ENCODE data around the gene TMEM51. TPM values are rescaled to one million over a fixed set of nuclear protein-coding genes. Genes with fewer than 3 reads are reported as not detected.

TMEM51 gene
- polyA plus RNA-seq, 1 donor (not counting 4 experiments of a cell fraction or from before 2014, with no cell fraction given): 12.9 TPM

GRCh38 chr1:15256584-15256983 is 103.0 kb downstream of the TMEM51 start:
- dilution Hi-C loops (cut with MboI; ENCODE audit: extremely low pct_ligation_motif_present, low sequenced_read_pairs): no loop called here
- Histone ChIP-seq H3K27ac (ENCODE audit: control insufficient read depth, insufficient read depth, low read length) (no peak overlapping the region), H3K4me1 (ENCODE audit: control insufficient read depth, extremely low read depth, insufficient read depth, low read length) (peaks cover 6% of the 10 kb centered on the region), H3K79me2 (ENCODE audit: control insufficient read depth, insufficient read depth, low read length) (no peaks in the 10 kb centered on the region), H3K36me3 (ENCODE audit: control insufficient read depth in 2 of 2, extremely low read depth in 1 of 2, insufficient read depth in 2 of 2, low read length in 2 of 2) (no peaks in the 10 kb centered on the region), H2AFZ (ENCODE audit: control insufficient read depth, low read length) (no peak overlapping the region), H3K9me3 (ENCODE audit: control insufficient read depth, low read depth, low read length) (no peaks in the 10 kb centered on the region), H3K9me1 (ENCODE audit: control insufficient read depth, extremely low read depth, insufficient read depth, low read length) (no peaks in the 10 kb centered on the region), H3K27me3 (ENCODE audit: control insufficient read depth, extremely low read depth, insufficient read depth, low read length) (no peaks in the 10 kb centered on the region), H3K4me3 (ENCODE audit: control insufficient read depth in 2 of 3, extremely low read depth in 1 of 3, insufficient read depth in 2 of 3, low read depth in 1 of 3, low read length in 3 of 3) (no peak overlapping the region), H4K20me1 (ENCODE audit: control insufficient read depth, extremely low read depth, insufficient read depth, low read length) (no peaks in the 10 kb centered on the region), H3K4me2 (ENCODE audit: control insufficient read depth, extremely low read depth, insufficient read depth, low read depth, low read length) (no peak overlapping the region), H3K9ac (ENCODE audit: control insufficient read depth, extremely low read depth, insufficient read depth, low read length) (no peak overlapping the region)
- DNase-seq (ENCODE audit: low read depth, low spot score) (no peak), FAIRE-seq (no peak)
- TF ChIP-seq CTCF (optimal IDR thresholded peaks at IDR 0.05 in 1 of 3, IDR thresholded peaks at IDR 0.05 in 1 of 3, conservative IDR thresholded peaks at IDR 0.05 in 1 of 3; ENCODE audit: extremely low read depth in 1 of 3, insufficient read depth in 2 of 3, low read length in 3 of 3) (no peak), EZH2 (IDR thresholded peaks at IDR 0.05; ENCODE audit: low read length) (no peak)

- TF ChIP-seq CTCF (optimal IDR thresholded peaks at IDR 0.05 in 1 of 3, IDR thresholded peaks at IDR 0.05 in 1 of 3, conservative IDR thresholded peaks at IDR 0.05 in 1 of 3; ENCODE audit: extremely low read depth in 1 of 3, insufficient read depth in 2 of 3, low read length in 3 of 3) (no peak), EZH2 (IDR thresholded peaks at IDR 0.05; ENCODE audit: low read length) (no peak)
- Histone ChIP-seq H3K9me3 (ENCODE audit: control insufficient read depth, low read depth, low read length) (no peaks in the 10 kb centered on the region), H3K4me3 (ENCODE audit: control insufficient read depth in 2 of 3, extremely low read depth in 1 of 3, insufficient read depth in 2 of 3, low read depth in 1 of 3, low read length in 3 of 3) (no peak overlapping the region), H3K79me2 (ENCODE audit: control insufficient read depth, insufficient read depth, low read length) (no peaks in the 10 kb centered on the region), H3K4me2 (ENCODE audit: control insufficient read depth, extremely low read depth, insufficient read depth, low read depth, low read length) (no peak overlapping the region), H3K9me1 (ENCODE audit: control insufficient read depth, extremely low read depth, insufficient read depth, low read length) (no peaks in the 10 kb centered on the region), H3K9ac (ENCODE audit: control insufficient read depth, extremely low read depth, insufficient read depth, low read length) (no peak overlapping the region), H4K20me1 (ENCODE audit: control insufficient read depth, extremely low read depth, insufficient read depth, low read length) (no peaks in the 10 kb centered on the region), H3K27ac (ENCODE audit: control insufficient read depth, insufficient read depth, low read length) (no peak overlapping the region), H3K4me1 (ENCODE audit: control insufficient read depth, extremely low read depth, insufficient read depth, low read length) (peaks cover 6% of the 10 kb centered on the region), H3K36me3 (ENCODE audit: control insufficient read depth in 2 of 2, extremely low read depth in 1 of 2, insufficient read depth in 2 of 2, low read length in 2 of 2) (no peaks in the 10 kb centered on the region), H3K27me3 (ENCODE audit: control insufficient read depth, extremely low read depth, insufficient read depth, low read length) (no peaks in the 10 kb centered on the region), H2AFZ (ENCODE audit: control insufficient read depth, low read length) (no peak overlapping the region)
- dilution Hi-C loops (cut with MboI; ENCODE audit: extremely low pct_ligation_motif_present, low sequenced_read_pairs): no loop called here
- FAIRE-seq (no peak), DNase-seq (ENCODE audit: low read depth, low spot score) (no peak)
These were observed 103.8 kb downstream of the TMEM51 start for GRCh38 chr1:15257309-15257708.

All from keratinocyte (primary cell).